ENCODE results near the gene TUBA8.
"Not testable (repeated sequence)": the region's sequence is repeated elsewhere in the genome, so short reads cannot be mapped to it uniquely, and the experiment has no call there.

The TUBA8 gene

DNA sequence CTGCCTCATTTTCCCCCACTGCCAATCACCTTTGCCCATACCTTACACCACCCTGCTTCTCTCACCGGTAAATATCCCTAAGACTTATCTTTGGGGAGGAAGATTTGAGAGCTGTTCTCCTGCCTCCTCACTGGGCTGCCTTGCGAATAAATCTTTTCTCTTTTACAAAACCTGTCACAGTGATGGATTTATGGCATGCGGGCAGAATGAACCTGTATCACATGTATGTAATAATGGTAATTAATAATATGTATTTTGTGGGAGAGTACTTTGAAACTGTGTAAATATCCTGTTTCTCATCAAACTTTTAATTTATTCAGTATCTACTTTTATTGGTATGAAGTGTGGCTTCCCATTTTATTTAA lies 35.8 kb downstream of the TUBA8 start:
- DNase-seq (ENCODE audit: low read depth), result no peak
- no peak overlapping the region for H3K4me3 ChIP-seq (ENCODE audit: control insufficient read depth, low read depth, low read length)
- TF ChIP-seq, protein P1, sequence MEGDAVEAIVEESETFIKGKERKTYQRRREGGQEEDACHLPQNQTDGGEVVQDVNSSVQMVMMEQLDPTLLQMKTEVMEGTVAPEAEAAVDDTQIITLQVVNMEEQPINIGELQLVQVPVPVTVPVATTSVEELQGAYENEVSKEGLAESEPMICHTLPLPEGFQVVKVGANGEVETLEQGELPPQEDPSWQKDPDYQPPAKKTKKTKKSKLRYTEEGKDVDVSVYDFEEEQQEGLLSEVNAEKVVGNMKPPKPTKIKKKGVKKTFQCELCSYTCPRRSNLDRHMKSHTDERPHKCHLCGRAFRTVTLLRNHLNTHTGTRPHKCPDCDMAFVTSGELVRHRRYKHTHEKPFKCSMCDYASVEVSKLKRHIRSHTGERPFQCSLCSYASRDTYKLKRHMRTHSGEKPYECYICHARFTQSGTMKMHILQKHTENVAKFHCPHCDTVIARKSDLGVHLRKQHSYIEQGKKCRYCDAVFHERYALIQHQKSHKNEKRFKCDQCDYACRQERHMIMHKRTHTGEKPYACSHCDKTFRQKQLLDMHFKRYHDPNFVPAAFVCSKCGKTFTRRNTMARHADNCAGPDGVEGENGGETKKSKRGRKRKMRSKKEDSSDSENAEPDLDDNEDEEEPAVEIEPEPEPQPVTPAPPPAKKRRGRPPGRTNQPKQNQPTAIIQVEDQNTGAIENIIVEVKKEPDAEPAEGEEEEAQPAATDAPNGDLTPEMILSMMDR (IDR thresholded peaks at IDR 0.05; ENCODE audit: control insufficient read depth, insufficient read depth, low read depth, low read length, missing control alignments), result no peak

DNA sequence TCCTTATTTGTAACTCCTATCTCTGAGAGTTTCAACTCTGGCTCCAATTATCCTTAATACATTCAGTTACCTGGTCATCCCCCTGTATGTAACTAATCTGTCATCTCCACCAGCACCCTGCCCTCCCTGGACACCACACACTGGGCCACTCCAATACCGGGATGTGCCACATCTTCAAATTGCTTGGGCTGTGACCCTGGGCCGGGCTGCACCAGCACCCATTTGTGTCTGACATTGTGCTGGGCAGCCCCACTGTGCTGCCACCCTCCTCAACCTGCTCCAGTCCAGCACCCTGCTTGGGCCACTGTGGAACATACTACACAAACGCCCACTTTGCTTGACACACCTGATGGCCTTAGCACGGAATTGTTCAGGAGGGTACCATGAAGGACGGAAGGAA lies 37.2 kb downstream of the TUBA8 start:
- TF ChIP-seq, protein P1 (IDR thresholded peaks at IDR 0.05; ENCODE audit: control insufficient read depth, insufficient read depth, low read depth, low read length, missing control alignments), result no peak
- no peak overlapping the region for H3K4me3 ChIP-seq (ENCODE audit: control insufficient read depth, low read depth, low read length)
- no peak for DNase-seq (ENCODE audit: low read depth)

GRCh38 chr22:18148293-18148965 lies 37.8 kb downstream of the TUBA8 start:
- no peak overlapping the region for H3K4me3 ChIP-seq (ENCODE audit: control insufficient read depth, low read depth, low read length)
- TF ChIP-seq, protein P1 (IDR thresholded peaks at IDR 0.05; ENCODE audit: control insufficient read depth, insufficient read depth, low read depth, low read length, missing control alignments), result no peak
- no peak for DNase-seq (ENCODE audit: low read depth)

- TF ChIP-seq, protein P1 (IDR thresholded peaks at IDR 0.05; ENCODE audit: control insufficient read depth, insufficient read depth, low read depth, low read length, missing control alignments), result no peak
- no peak for DNase-seq (ENCODE audit: low read depth)
- no peak overlapping the region for H3K4me3 ChIP-seq (ENCODE audit: control insufficient read depth, low read depth, low read length)
Measured at GRCh38 chr22:18152519-18152918, 41.9 kb downstream of the TUBA8 start.

DNA sequence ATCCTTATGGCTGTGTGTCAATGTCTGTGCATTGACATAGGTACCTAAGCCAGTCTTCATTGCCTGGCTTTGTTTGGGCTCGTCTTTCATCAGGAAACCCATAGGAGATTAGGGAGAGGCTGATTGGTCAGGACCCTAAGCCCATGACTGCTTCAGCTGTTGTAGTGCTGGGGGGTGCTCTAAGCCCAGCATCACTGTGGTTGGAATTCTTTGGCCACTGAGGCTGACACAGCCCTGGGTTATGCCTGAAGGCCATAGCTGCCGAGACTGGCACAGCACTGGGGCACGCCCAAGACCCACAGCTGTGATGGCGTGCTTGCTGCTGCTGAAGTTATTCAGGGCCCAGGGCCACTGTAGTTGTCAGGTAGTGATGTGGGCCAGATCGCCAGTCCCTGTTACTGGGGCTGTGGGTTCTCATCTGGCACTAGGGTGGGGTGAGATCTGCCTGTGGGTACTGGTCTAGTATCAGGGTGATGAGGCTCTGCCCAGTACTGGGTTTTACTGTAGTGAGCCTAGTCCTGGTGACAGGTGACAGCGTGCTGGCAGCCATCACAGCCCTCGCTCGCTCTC lies 44.3 kb downstream of the TUBA8 start:
- TF ChIP-seq, protein P1 (IDR thresholded peaks at IDR 0.05; ENCODE audit: control insufficient read depth, insufficient read depth, low read depth, low read length, missing control alignments), result no peak
- H3K4me3 ChIP-seq (ENCODE audit: control insufficient read depth, low read depth, low read length), result no peak overlapping the region
- no peak for DNase-seq (ENCODE audit: low read depth)

DNA sequence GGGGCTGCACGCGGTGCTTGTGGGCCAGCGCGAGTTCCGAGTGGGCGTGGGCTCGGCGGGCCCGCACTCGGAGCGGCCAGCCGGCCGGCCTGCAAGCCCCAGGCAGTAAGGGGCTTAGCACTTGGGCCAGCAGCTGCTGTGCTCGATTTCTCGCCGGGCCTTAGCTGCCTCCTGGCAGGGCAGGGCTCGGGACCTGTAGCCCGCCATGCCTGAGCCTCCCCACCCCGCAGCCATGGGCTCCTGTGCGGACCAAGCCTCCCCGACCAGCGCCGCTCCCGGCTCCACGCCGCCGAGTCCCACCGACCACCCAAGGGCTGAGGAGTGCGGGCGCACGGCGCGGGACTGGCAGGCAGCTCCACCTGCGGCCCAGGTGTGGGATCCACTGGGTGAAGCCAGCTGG lies 44.9 kb downstream of the TUBA8 start:
- not testable (repeated sequence) for DNase-seq (ENCODE audit: low read depth); H3K4me3 ChIP-seq (ENCODE audit: control insufficient read depth, low read depth, low read length)

DNA sequence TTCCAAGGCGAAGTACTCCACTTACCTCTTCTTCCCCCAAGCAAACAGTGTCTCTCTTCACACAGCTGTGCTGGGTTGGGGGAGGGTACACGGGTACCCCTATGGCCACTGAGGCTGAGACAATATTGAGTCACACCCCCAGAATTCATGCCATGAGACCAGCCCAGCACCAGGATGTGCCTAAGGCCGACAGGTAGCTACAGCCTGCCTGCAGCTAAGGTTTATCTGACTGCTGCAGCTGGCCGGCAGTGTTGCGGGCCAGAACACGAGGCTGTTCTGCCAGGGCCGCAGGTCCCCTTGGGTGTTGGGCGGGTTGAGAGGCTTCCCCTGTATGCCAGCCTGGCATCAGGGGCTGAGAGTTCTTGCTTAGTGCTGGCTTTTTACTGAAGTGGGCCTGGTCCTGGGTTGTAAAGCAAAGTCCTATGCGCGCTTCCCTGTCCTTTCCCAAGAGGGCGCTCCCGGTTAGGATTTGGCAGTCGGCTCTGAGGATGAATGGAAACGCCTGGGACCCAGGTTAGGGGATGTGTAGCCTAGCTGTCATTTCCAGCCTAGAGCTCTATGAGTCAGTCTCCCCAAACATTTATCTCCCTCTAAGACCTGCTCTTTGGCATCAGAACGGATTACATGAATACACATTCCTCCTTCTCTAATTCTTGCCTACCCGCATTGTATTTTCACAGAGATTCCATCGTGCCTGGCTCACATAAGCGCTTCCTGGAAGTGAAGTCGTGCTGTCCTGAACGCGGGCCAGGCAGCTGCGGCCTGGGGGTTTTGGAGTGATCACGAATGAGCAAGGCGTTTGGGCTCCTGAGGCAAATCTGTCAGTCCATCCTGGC lies 46.5 kb downstream of the TUBA8 start:
- peak; percentile 49 for DNase-seq (ENCODE audit: low read depth)
- no peak overlapping the region for H3K4me3 ChIP-seq (ENCODE audit: control insufficient read depth, low read depth, low read length)
- TF ChIP-seq, protein P1 (IDR thresholded peaks at IDR 0.05; ENCODE audit: control insufficient read depth, insufficient read depth, low read depth, low read length, missing control alignments), result peak; percentile 91
